HG03025 (cell line): ENCODE results near the gene HOXB9.

Experiments
- ATAC-seq: cut with Tn5 transposase; IDR thresholded peaks from one replicate; pipeline ENCODE4 v1.9.1; 2021; ENCODE audit warnings: mild to moderate bottlenecking, moderate library complexity; ENCODE audit not compliant: unreplicated experiment, low FRiP score

Gene HOXB9

GRCh38 chr17:48599354-48599753, 26.8 kb downstream of the HOXB9 start:
- ATAC-seq, result no peak

GRCh38 chr17:48598736-48599135, 27.4 kb downstream of the HOXB9 start:
- ATAC-seq, result no peak

GRCh38 chr17:48597778-48598631, 28.2 kb downstream of the HOXB9 start:
- ATAC-seq, result no peak

- ATAC-seq, result no peak
Observed at GRCh38 chr17:48597528-48597777, 28.7 kb downstream of the HOXB9 start.

GRCh38 chr17:48596735-48597527, 29.2 kb downstream of the HOXB9 start:
- ATAC-seq, result no peak

- ATAC-seq, result no peak
Observed at GRCh38 chr17:48596000-48596734, 30.0 kb downstream of the HOXB9 start.

- ATAC-seq, result no peak
Observed at GRCh38 chr17:48595278-48595999, 30.7 kb downstream of the HOXB9 start.

GRCh38 chr17:48594538-48595277, 31.4 kb downstream of the HOXB9 start:
- ATAC-seq, result no peak

- ATAC-seq, result no peak
Observed at GRCh38 chr17:48593840-48594537, 32.2 kb downstream of the HOXB9 start.

GRCh38 chr17:48593126-48593829, 32.9 kb downstream of the HOXB9 start, which contains the start of gene HOXB5:
Gene HOXB5 (minus strand): TSS chr17:48593779. CDS start chr17:48593682, 97 bp downstream.
- ATAC-seq, result no peak

- ATAC-seq, result no peak
Observed at GRCh38 chr17:48592577-48592976, 33.6 kb downstream of the HOXB9 start.

- no peak for ATAC-seq
Observed at GRCh38 chr17:48592057-48592514, 34.1 kb downstream of the HOXB9 start.

GRCh38 chr17:48591255-48592056, 34.7 kb downstream of the HOXB9 start:
- no peak for ATAC-seq

- no peak for ATAC-seq
Observed at GRCh38 chr17:48590607-48591161, 35.5 kb downstream of the HOXB9 start.

- no peak for ATAC-seq
Observed at GRCh38 chr17:48589831-48590606, 36.1 kb downstream of the HOXB9 start, which contains the start of gene HOXB3. Gene HOXB3 (minus strand): TSS chr17:48590241. CDS start chr17:48552474, 37,767 bp downstream.

GRCh38 chr17:48589060-48589830, 36.9 kb downstream of the HOXB9 start:
- ATAC-seq, result no peak
